Bone marrow (tissue), 2 donors: ENCODE results near the gene PIK3CD.
"Not testable (repeated sequence)": the region's sequence is repeated elsewhere in the genome, so short reads cannot be mapped to it uniquely, and the experiment has no call there.

Source experiments
- DNase-seq, 2 donors: peaks; one replicate each; lab custom pipeline; 2025; lab: John Stamatoyannopoulos, UW

The PIK3CD gene

GRCh38 chr1:9654051-9654833 is 2.7 kb downstream of the PIK3CD start:
- DNase-seq, result peak; percentile 28 to 31

- DNase-seq, result no peak
Observed at GRCh38 chr1:9654834-9655723, 3.5 kb downstream of the PIK3CD start.

DNA sequence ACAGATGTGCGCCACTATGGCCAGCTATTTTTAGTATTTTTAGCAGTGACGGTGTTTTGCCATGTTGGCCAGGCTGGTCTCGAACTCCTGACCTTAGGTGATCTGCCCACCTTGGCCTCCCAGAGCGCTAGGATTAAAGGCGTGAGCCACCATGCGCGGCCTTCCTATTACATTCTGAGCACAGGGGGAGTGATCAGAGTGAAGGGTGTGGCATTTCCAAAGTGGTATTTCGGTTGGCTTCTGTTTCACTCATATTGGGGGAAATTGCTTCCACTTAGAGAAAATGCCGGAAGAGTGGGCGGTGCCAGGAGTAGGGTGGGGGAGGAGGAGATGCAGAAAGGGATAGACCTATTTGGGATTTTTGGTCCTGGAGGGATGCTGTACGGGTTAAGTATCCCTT is 4.3 kb downstream of the PIK3CD start:
- DNase-seq, result no peak

DNA sequence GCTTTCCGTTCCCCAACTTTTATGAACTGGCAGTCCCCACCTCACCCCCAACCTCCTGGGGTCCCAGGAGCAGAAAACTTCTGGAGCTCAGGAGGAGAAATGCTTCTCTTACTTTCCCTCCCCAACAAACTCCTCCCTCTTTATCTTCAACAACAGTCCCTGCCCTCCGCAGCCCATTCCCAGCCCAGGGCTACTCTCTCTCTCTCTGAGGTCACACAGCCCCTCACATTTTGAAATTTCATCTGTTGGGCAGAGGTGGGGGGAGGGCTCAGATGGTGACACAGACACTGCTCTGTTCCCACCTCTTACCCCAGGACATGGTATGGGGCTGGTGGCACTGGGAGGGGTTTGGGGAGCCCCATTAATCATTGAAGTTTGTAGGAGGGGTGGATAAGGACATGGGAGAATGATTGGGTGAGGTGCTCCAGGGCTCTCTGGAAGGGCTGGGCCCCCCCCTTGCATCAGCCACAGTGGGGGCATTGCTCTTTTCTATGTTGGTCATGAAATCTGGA is 6.0 kb downstream of the PIK3CD start:
- DNase-seq, result no peak

DNA sequence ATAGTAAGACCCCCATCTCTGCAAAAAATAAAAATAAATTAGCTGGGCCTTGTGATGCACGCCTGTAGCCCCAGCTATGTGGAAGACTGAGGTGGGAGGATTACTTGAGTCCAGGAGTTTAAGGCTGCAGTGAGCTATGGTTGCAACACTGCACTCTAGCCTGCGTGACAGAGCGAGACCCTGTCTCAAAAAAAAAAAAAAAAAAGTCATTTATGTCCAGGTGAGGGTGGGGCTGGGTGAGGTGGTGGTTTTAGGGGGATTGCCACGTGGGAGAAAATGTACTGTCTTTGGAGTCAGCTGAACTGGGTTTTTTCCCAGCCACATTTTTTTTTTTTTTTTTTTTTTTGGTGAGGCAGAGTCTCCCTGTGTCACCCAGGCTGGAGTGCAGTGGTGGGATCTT is 6.7 kb downstream of the PIK3CD start:
- no peak for DNase-seq

DNA sequence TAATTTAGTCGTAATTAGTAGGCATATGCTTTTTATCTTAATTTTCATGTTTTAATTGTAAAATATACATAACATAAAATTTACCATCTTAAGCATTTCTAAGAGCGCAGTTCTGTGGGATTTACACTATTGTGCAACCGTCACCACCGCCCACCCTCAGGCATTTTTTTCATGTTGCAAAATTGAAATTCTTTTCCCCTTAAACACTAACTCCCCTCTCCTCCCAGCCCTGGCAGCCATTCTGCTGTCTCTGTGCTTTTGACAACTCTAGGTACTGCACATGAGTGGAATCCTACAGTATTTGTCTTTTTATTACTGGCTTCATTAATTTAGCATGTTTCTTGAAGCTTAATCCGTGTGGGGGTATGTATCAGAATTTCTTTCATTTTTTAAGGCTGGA is 7.8 kb downstream of the PIK3CD start:
- DNase-seq, result no peak

GRCh38 chr1:9663257-9663656 is 11.7 kb downstream of the PIK3CD start:
- DNase-seq, result no peak

- no peak for DNase-seq
Observed at GRCh38 chr1:9665193-9665592, 13.7 kb downstream of the PIK3CD start.

DNA sequence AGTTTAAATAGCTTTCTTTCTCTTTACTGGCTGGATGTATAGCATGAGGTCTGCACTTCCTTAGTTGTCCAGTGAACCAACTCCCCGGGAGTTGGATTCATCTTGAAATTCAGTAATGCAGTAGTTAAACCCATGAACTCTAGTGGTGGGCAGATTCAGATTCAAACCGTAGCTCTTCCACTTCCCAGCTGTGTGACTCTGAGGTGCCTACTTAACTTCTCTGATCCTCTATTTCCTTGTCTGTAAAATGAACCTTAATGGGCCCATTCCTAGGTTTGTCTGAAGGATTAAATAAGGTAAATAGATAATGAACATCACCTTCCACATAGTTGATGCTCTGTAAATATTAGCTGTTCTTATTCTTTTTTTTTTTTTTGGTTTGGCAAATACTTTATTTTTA is 16.5 kb downstream of the PIK3CD start:
- DNase-seq, result no peak

DNA sequence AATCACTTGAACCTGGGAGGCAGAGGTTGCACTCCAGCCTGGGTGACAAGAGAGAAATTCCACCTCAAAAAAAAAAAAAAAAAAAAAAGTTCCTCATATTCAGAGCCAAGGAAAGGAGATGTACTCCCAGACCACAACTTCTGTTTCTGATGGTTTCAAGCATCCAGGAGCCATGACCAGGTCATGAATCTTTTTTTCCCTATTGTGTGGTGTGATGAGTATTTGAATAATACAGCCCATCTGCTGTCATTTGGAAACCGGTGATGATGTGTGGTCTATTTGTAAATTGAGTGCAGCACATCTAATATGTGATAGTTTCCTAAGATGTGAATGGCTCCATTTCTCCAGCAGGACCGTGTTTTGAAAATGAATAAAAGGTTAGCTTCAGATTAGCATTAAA is 18.6 kb downstream of the PIK3CD start:
- no peak for DNase-seq

- no peak for DNase-seq
Observed at GRCh38 chr1:9671377-9672140, 20.0 kb downstream of the PIK3CD start.

GRCh38 chr1:9672444-9672843 is 20.9 kb downstream of the PIK3CD start:
- DNase-seq, result no peak

DNA sequence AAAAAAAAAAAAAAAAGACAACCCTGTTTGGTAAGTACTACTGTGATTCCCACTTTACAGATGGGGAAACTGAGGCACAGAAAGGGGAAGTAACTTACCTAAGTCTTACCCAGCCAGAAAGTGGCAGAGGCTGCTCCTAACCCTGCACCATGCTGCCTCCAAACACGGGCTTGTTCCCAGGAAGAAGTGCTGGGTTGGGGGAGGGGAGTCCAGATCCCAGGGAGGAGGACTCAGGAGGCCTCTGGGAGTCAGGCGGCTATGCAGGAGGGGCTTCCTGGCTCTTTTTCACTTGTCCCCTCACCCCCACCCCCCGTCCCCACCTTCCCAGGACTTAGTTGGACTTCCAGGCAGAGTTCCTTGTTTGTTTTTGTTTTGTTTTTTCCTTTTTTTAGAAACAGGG is 23.9 kb downstream of the PIK3CD start:
- no peak for DNase-seq

- DNase-seq, result not testable (repeated sequence)
Observed at GRCh38 chr1:9676128-9676527, 24.6 kb downstream of the PIK3CD start.

DNA sequence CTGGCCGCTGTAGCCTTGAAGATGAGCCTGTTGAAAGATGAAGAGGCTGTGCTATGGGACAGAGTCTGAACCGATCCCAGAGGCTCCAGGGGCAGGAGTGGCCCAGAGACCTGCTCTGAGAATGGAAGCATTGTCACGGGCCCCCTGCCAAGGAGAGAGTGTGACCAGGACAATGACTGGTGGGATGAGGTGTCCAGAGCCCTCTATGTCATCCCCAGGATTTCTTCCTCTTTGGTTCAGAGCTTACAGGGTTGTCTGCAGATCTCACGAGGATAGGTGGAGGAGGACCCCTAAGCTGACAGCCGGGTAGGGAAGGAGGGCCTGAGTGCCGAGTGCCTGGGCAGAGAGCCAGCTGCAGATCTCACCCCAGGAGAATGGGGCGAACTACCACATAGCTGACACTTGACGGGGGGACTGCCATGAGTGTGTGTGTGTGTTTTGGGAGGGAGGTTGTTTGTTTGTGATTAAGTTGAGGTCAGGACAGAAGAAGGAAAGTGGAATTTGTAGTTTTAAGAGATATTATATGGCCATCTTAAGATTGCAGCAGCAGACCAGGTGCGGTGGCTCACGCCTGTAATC is 25.4 kb downstream of the PIK3CD start:
- no peak for DNase-seq

DNA sequence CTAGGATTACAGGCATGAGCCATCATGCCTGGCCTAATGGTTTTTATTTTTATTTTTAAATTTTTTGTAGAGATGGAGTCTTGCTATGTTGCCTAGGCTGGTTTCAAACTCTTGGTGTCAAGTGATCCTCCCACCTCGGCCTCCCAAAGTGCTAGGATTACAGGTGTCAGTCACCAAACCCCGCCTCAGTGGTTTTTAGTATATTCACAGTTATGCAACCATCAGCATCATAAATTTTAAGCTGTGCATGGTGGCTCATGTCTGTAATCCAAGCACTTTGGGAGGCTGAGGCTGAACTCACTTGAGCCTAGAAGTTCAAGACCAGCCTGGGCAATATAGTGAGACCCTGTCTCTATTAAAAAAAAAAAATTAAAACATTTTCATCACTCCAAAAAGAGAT is 28.6 kb downstream of the PIK3CD start:
- DNase-seq, result no peak

DNA sequence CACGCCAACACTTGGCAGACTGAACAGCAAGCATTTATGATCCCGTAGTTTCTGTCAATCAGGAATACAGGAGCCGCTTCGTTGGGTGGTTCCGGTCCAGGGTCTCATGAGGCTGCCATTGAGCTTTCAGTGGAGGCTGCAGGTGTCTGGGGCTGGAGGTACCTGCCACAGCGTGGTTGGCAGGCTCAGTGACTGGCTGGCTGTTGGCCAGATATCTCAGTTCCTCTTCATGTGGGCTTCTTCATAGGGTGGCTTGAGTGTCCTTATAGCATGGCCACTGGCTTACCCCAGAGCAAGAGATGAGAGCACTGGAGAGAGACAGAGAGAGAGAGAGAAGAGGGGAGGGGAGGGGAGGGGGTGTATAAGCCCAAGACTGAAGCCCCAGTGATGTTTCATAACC is 29.3 kb downstream of the PIK3CD start:
- no peak for DNase-seq

DNA sequence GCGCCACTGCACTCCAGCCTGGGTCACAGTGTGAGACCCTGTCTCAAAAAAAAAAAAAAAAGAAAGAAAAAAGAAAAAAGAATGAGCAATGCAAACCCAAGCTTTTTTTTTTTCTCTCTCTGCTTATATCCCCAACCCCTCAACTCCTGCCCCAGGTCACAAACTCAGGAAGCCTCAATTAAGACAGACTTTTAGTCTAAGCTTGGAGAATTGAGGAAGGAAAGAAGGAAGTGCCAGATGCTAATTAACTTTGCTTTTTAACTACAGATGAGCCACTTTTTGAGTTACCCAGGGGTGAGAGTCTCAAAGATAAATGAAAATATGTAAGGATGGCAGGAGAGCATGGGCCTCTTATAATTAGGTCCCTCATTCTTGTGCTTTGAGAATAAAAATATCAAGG is 33.3 kb downstream of the PIK3CD start:
- DNase-seq, result peak in 1 of 2 donors; percentile 68

GRCh38 chr1:9687120-9687873 is 35.8 kb downstream of the PIK3CD start:
- peak; percentile 61 to 66 for DNase-seq

GRCh38 chr1:9687874-9688582 is 36.5 kb downstream of the PIK3CD start:
- DNase-seq, result no peak

GRCh38 chr1:9688599-9688998 is 37.1 kb downstream of the PIK3CD start:
- no peak for DNase-seq
